ENCODE results near the gene ARFGEF2. TPM values are rescaled to one million over a fixed set of nuclear protein-coding genes. Genes with fewer than 3 reads are reported as not detected.
A peak's percentile ranks its signal among the peaks of the same experiment; 100 is the strongest.

Gene ARFGEF2
- total RNA-seq, 1 experiment from 2014 or later: 22.2 TPM

- DNase-seq (ENCODE audit: low read depth, low spot score): no peak
- peak overlapping the region; percentile 28; the same call in 1 of the 2 replicates for H3K4me2 ChIP-seq (ENCODE audit: low read length)
- TF ChIP-seq SP1 (IDR thresholded peaks at IDR 0.05; ENCODE audit: low read depth) (0 out of 2 replicates have a peak, but pooled peaks have one; percentile 11), REST (IDR thresholded peaks at IDR 0.05; ENCODE audit: low read depth) (no peak), CTCF (IDR thresholded peaks at IDR 0.05 in 2 of 3, conservative IDR thresholded peaks at IDR 0.05 in 1 of 3; ENCODE audit: borderline replicate concordance in 1 of 3, insufficient read depth in 1 of 3, low read depth in 2 of 3, low read length in 2 of 3) (no peak), EZH2phosphoT487 (IDR thresholded peaks at IDR 0.05; ENCODE audit: borderline replicate concordance) (no peak), CBX3 (IDR thresholded peaks at IDR 0.05; ENCODE audit: low read depth) (no peak), YY1 (IDR thresholded peaks at IDR 0.05; ENCODE audit: extremely low read depth, insufficient replicate concordance, low read depth, low read length) (no peak), POLR2A (IDR thresholded peaks at IDR 0.05; ENCODE audit: borderline replicate concordance, extremely low read depth, insufficient read depth, insufficient read length) (no peak), JUND (IDR thresholded peaks at IDR 0.05) (no peak)
- RAD21 ChIA-PET (ENCODE audit: low non-redundant PET in 1 of 2, low total read pairs in 2 of 2, uncharacterized antibody in 2 of 2, unreplicated experiment in 2 of 2): no interaction called here
- H3K4me3 ChIP-seq (replicated peaks in 1 of 2; ENCODE audit: low read depth in 1 of 2, low read length in 2 of 2): no peak overlapping the region
- H3K9me2 ChIP-seq (ENCODE audit: insufficient read depth): no peaks in the 10 kb centered on the region
- H3K9ac ChIP-seq (ENCODE audit: low read length): no peak overlapping the region
- no peaks in the 10 kb centered on the region for H3K79me2 ChIP-seq (ENCODE audit: insufficient read depth, low read length)
- H3K36me3 ChIP-seq (ENCODE audit: control insufficient read depth in 1 of 2, insufficient read depth in 2 of 2, low read length in 2 of 2): peaks cover 16 to 17% of the 10 kb centered on the region in 2 experiments; a peak in 3 of 4 replicates
- POLR2A ChIA-PET: no interaction called here
- H4K20me1 ChIP-seq (ENCODE audit: insufficient read depth): no peaks in the 10 kb centered on the region
- CTCF ChIA-PET: no interaction called here
- H3K27ac ChIP-seq (ENCODE audit: low read depth, low read length): peak overlapping the region; percentile 0; the same call in 1 of the 2 replicates
- intact Hi-C loops (cut with micrococcal nuclease): no loop called here
- no peak; the same call in 1 of the 2 replicates for ATAC-seq
- H3K27me3 ChIP-seq (ENCODE audit: insufficient read depth, low read length): no peaks in the 10 kb centered on the region
- H3K9me3 ChIP-seq (ENCODE audit: control insufficient read depth in 1 of 2, insufficient read depth in 1 of 2, low read depth in 1 of 2, low read length in 2 of 2): no peaks in the 10 kb centered on the region
- BruUV-seq (replicated peaks): no TSS peak
- H3K4me1 ChIP-seq (ENCODE audit: control insufficient read depth in 1 of 2, insufficient read depth in 2 of 2, low read length in 2 of 2): peaks cover 0 to 9% of the 10 kb centered on the region in 2 experiments; a peak in 2 of 4 replicates
- H2AFZ ChIP-seq (ENCODE audit: low read depth, low read length, poor library complexity, severe bottlenecking): no peak overlapping the region
Measured at GRCh38 chr20:48983423-48984400, 62.2 kb downstream of the ARFGEF2 start.
